ENCODE data around the gene TRIM28.
A peak's percentile ranks its signal among the peaks of the same experiment; 100 is the strongest.

The TRIM28 gene

GRCh38 chr19:58555920-58556621, 12.2 kb downstream of the TRIM28 start:
- Histone ChIP-seq H2BK120ac (ENCODE audit: low read depth, low read length) (no peak overlapping the region), H3K27me3 (ENCODE audit: control insufficient read depth in 3 of 3, insufficient read depth in 3 of 3, low read depth in 1 of 3, low read length in 3 of 3) (no peaks in the 10 kb centered on the region)

GRCh38 chr19:58556622-58557220, 12.9 kb downstream of the TRIM28 start:
- Histone ChIP-seq H3K36me3 (replicated peaks in 1 of 2; ENCODE audit: control insufficient read depth in 2 of 2, insufficient read depth in 2 of 2, low read length in 2 of 2) (peaks cover 25 to 47% of the 10 kb centered on the region in 2 donors), H3K23ac (ENCODE audit: low read depth, low read length, poor library complexity) (peak overlapping the region; percentile 67), H3K18ac (ENCODE audit: low read length) (no peak overlapping the region), H2BK15ac (ENCODE audit: low read length) (no peak overlapping the region), H3K4ac (ENCODE audit: low read length) (no peak overlapping the region), H3K4me1 (ENCODE audit: control insufficient read depth in 2 of 2, insufficient read depth in 1 of 2, low read depth in 1 of 2, low read length in 2 of 2) (peaks cover 13 to 28% of the 10 kb centered on the region in 2 donors), H4K91ac (ENCODE audit: low read depth, low read length, poor library complexity) (no peak overlapping the region), H3K27ac (replicated peaks; ENCODE audit: low read length) (no peak overlapping the region), H3K9ac (ENCODE audit: low read depth, low read length, poor library complexity) (peak overlapping the region; percentile 60), H3K4me3 (ENCODE audit: low read length in 2 of 2) (peak overlapping the region in 1 of 2 donors; percentile 84), H2AFZ (ENCODE audit: low read length) (no peak overlapping the region), H2BK12ac (ENCODE audit: low read length) (no peak overlapping the region), H4K8ac (ENCODE audit: low read depth, low read length) (no peak overlapping the region), H3K79me1 (ENCODE audit: low read depth, low read length) (peaks cover 4% of the 10 kb centered on the region), H2BK5ac (ENCODE audit: low read length) (peak overlapping the region; percentile 49), H3K9me3 (replicated peaks in 1 of 2; ENCODE audit: control insufficient read depth in 2 of 2, insufficient read depth in 1 of 2, low read depth in 1 of 2, low read length in 2 of 2) (peaks cover 0 to 1% of the 10 kb centered on the region in 2 donors), H2BK120ac (ENCODE audit: low read depth, low read length) (no peak overlapping the region), H3K4me2 (ENCODE audit: insufficient read depth, low read length, poor library complexity, severe bottlenecking) (no peak overlapping the region), H2AK5ac (ENCODE audit: low read depth, low read length) (no peak overlapping the region), H3K14ac (ENCODE audit: low read length) (no peak overlapping the region), H3K27me3 (ENCODE audit: control insufficient read depth in 3 of 3, insufficient read depth in 3 of 3, low read depth in 1 of 3, low read length in 3 of 3) (peaks cover 0 to 2% (median 0%) of the 10 kb centered on the region in 3 experiments)
- no CpG with 5 or more reads among the region's 10 CpGs for WGBS, 2 donors (ENCODE audit: extremely low coverage in 2 of 2, insufficient read length in 2 of 2, insufficient replicate concordance in 1 of 2)
- no peak for DNase-seq (ENCODE audit: low spot score)

More at GRCh38 chr19:58555920-58556621, 12.2 kb downstream of the TRIM28 start:
- no peak for DNase-seq (ENCODE audit: low spot score)
- no peak overlapping the region for H3K4me2 ChIP-seq (ENCODE audit: insufficient read depth, low read length, poor library complexity, severe bottlenecking)
- peak overlapping the region; percentile 24 for H3K9ac ChIP-seq (ENCODE audit: low read depth, low read length, poor library complexity)
- no peak overlapping the region for H4K8ac ChIP-seq (ENCODE audit: low read depth, low read length)
- no peak overlapping the region for H2BK12ac ChIP-seq (ENCODE audit: low read length)
- no peak overlapping the region for H3K18ac ChIP-seq (ENCODE audit: low read length)
- no peak overlapping the region for H2AFZ ChIP-seq (ENCODE audit: low read length)
- H3K4me3 ChIP-seq (ENCODE audit: low read length in 2 of 2) = peak overlapping the region in 1 of 2 donors; percentile 84
- H3K14ac ChIP-seq (ENCODE audit: low read length) = no peak overlapping the region
- H3K79me1 ChIP-seq (ENCODE audit: low read depth, low read length) = peaks cover 4% of the 10 kb centered on the region
- H3K36me3 ChIP-seq (replicated peaks in 1 of 2; ENCODE audit: control insufficient read depth in 2 of 2, insufficient read depth in 2 of 2, low read length in 2 of 2) = peaks cover 31 to 49% of the 10 kb centered on the region in 2 donors
- H3K23ac ChIP-seq (ENCODE audit: low read depth, low read length, poor library complexity) = peak overlapping the region; percentile 67
- H3K27ac ChIP-seq (replicated peaks; ENCODE audit: low read length) = no peak overlapping the region
- no peaks in the 10 kb centered on the region for H3K9me3 ChIP-seq (replicated peaks in 1 of 2; ENCODE audit: control insufficient read depth in 2 of 2, insufficient read depth in 1 of 2, low read depth in 1 of 2, low read length in 2 of 2)
- peaks cover 13 to 28% of the 10 kb centered on the region in 2 donors for H3K4me1 ChIP-seq (ENCODE audit: control insufficient read depth in 2 of 2, insufficient read depth in 1 of 2, low read depth in 1 of 2, low read length in 2 of 2)
- no peak overlapping the region for H2BK15ac ChIP-seq (ENCODE audit: low read length)
- no peak overlapping the region for H2AK5ac ChIP-seq (ENCODE audit: low read depth, low read length)
- no peak overlapping the region for H2BK5ac ChIP-seq (ENCODE audit: low read length)
- no peak overlapping the region for H4K91ac ChIP-seq (ENCODE audit: low read depth, low read length, poor library complexity)
- no CpG with 5 or more reads among the region's 16 CpGs for WGBS, 2 donors (ENCODE audit: extremely low coverage in 2 of 2, insufficient read length in 2 of 2, insufficient replicate concordance in 1 of 2)
- no peak overlapping the region for H3K4ac ChIP-seq (ENCODE audit: low read length)

DNA sequence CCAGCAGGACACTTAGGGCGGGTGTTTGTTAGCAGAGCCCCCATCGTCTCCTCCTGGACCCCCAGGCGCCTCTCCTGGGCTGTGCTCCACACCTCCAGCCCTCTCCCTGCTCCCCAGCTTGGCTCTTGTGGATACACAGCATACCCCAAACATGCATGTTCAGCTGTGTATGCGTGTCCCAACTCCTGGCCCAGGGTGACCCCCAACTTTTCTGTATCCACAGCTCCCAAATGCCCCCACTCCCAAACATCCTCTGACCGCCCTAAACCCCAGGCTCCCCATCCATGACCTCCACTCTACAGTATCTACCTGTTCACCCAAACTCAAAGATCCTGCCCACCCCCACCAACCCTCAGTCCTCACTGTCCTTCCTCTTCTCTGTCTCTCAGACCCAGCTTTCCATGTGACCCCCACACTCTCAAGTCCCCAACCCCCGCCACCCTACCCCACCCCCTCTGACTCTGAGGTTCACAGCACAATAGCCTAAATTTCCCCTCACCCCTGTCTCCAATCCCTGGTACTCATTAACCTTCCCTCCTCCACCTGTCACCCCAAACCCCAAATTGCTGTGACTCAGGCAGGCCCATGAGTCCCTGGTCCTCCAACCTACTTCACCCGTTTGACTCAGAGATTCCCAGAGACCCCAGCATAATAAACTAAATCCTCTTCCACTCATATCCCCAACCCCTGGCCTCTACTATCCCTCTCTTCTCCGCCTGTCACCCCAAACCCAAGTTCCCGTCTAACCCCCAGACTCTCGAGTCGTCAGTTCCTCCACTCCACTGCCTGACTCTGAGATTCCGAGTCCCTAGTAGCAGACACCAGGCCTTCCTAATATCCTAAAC, 13.6 kb downstream of the TRIM28 start:
- no peak overlapping the region for H2BK12ac ChIP-seq (ENCODE audit: low read length)
- H3K9me3 ChIP-seq (replicated peaks in 1 of 2; ENCODE audit: control insufficient read depth in 2 of 2, insufficient read depth in 1 of 2, low read depth in 1 of 2, low read length in 2 of 2) = peaks cover 0 to 4% of the 10 kb centered on the region in 2 donors
- peak overlapping the region; percentile 94 for H3K23ac ChIP-seq (ENCODE audit: low read depth, low read length, poor library complexity)
- H3K27ac ChIP-seq (replicated peaks; ENCODE audit: low read length) = peak overlapping the region; percentile 100
- H3K9ac ChIP-seq (ENCODE audit: low read depth, low read length, poor library complexity) = peak overlapping the region; percentile 98
- H3K4ac ChIP-seq (ENCODE audit: low read length) = no peak overlapping the region
- H3K27me3 ChIP-seq (ENCODE audit: control insufficient read depth in 3 of 3, insufficient read depth in 3 of 3, low read depth in 1 of 3, low read length in 3 of 3) = peaks cover 0 to 9% (median 0%) of the 10 kb centered on the region in 3 experiments
- H2AK5ac ChIP-seq (ENCODE audit: low read depth, low read length) = peak overlapping the region; percentile 89
- peaks cover 19 to 28% of the 10 kb centered on the region in 2 donors for H3K4me1 ChIP-seq (ENCODE audit: control insufficient read depth in 2 of 2, insufficient read depth in 1 of 2, low read depth in 1 of 2, low read length in 2 of 2)
- 100% methylated on average over 1 of the region's 12 CpGs; no CpG with 5 or more reads in 1 of the 2 donors for WGBS, 2 donors (ENCODE audit: extremely low coverage in 2 of 2, insufficient read length in 2 of 2, insufficient replicate concordance in 1 of 2)
- H3K4me3 ChIP-seq (ENCODE audit: low read length in 2 of 2) = peak overlapping the region; percentile 84 to 90
- H3K79me1 ChIP-seq (ENCODE audit: low read depth, low read length) = peaks cover 4% of the 10 kb centered on the region
- H3K4me2 ChIP-seq (ENCODE audit: insufficient read depth, low read length, poor library complexity, severe bottlenecking) = peak overlapping the region; percentile 75
- H2BK5ac ChIP-seq (ENCODE audit: low read length) = peak overlapping the region; percentile 97
- H3K14ac ChIP-seq (ENCODE audit: low read length) = peak overlapping the region; percentile 65
- DNase-seq (ENCODE audit: low spot score) = no peak
- H2BK15ac ChIP-seq (ENCODE audit: low read length) = no peak overlapping the region
- no peak overlapping the region for H2AFZ ChIP-seq (ENCODE audit: low read length)
- no peak overlapping the region for H3K18ac ChIP-seq (ENCODE audit: low read length)
- H2BK120ac ChIP-seq (ENCODE audit: low read depth, low read length) = peak overlapping the region; percentile 21
- no peak overlapping the region for H4K8ac ChIP-seq (ENCODE audit: low read depth, low read length)
- H4K91ac ChIP-seq (ENCODE audit: low read depth, low read length, poor library complexity) = no peak overlapping the region
- H3K36me3 ChIP-seq (replicated peaks in 1 of 2; ENCODE audit: control insufficient read depth in 2 of 2, insufficient read depth in 2 of 2, low read length in 2 of 2) = peaks cover 19 to 46% of the 10 kb centered on the region in 2 donors
